Tibial nerve (tissue), 4 donors: ENCODE data around the gene SMCO2.

Source experiments
- EP300 ChIP-seq, 2 donors: sonication (generic); formaldehyde crosslinking; IDR thresholded peaks; one replicate each; pipeline ENCODE4 v1.6.1; 2017; ENCODE audit warnings: antibody characterized with exemption in 2 of 2, mild to moderate bottlenecking in 1 of 2
- TF ChIP-seq, protein P1 (sequence below), 5 experiments: fragments of 200-600 bp in 3 of 5; fragments of 450-650 bp in 2 of 5; sonication (generic) in 3 of 5; IDR thresholded peaks; one replicate each; pipeline ENCODE4 v1.5.1; 2016 to 2019; ENCODE audit warnings: antibody characterized with exemption in 5 of 5, mild to moderate bottlenecking in 3 of 5, moderate library complexity in 2 of 5

- TF ChIP-seq, protein P1, sequence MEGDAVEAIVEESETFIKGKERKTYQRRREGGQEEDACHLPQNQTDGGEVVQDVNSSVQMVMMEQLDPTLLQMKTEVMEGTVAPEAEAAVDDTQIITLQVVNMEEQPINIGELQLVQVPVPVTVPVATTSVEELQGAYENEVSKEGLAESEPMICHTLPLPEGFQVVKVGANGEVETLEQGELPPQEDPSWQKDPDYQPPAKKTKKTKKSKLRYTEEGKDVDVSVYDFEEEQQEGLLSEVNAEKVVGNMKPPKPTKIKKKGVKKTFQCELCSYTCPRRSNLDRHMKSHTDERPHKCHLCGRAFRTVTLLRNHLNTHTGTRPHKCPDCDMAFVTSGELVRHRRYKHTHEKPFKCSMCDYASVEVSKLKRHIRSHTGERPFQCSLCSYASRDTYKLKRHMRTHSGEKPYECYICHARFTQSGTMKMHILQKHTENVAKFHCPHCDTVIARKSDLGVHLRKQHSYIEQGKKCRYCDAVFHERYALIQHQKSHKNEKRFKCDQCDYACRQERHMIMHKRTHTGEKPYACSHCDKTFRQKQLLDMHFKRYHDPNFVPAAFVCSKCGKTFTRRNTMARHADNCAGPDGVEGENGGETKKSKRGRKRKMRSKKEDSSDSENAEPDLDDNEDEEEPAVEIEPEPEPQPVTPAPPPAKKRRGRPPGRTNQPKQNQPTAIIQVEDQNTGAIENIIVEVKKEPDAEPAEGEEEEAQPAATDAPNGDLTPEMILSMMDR (IDR thresholded peaks at IDR 0.05), result no peak
- no peak for TF ChIP-seq EP300 (IDR thresholded peaks at IDR 0.05)
Observed at GRCh38 chr12:27498149-27498548, 51.6 kb downstream of the SMCO2 start.
